ENCODE measurements around the gene TMEM179.
A peak's percentile ranks its signal among the peaks of the same experiment; 100 is the strongest.

Gene TMEM179

GRCh38 chr14:104585966-104586697 lies 18.4 kb downstream of the TMEM179 start:
- no peak for DNase-seq

DNA sequence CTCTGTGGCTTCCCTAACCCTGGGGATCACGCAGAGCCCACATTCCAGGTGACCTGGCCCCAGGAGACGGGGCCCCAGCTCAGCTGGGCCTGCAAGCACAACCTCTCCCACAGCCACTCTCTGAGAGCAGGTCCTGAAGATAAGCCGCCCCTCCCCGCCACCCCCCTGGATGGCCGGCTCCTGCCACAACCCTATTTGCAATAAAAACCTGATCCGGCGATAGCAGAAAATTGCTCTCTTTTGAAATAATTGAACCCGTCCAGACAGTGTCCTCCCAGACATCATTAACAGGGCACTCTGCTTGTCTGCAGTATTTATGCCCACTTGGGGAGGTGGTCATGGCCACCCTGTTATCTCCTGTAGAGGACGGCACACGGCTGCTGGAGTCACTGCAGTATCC lies 20.0 kb downstream of the TMEM179 start:
- DNase-seq: no peak

DNA sequence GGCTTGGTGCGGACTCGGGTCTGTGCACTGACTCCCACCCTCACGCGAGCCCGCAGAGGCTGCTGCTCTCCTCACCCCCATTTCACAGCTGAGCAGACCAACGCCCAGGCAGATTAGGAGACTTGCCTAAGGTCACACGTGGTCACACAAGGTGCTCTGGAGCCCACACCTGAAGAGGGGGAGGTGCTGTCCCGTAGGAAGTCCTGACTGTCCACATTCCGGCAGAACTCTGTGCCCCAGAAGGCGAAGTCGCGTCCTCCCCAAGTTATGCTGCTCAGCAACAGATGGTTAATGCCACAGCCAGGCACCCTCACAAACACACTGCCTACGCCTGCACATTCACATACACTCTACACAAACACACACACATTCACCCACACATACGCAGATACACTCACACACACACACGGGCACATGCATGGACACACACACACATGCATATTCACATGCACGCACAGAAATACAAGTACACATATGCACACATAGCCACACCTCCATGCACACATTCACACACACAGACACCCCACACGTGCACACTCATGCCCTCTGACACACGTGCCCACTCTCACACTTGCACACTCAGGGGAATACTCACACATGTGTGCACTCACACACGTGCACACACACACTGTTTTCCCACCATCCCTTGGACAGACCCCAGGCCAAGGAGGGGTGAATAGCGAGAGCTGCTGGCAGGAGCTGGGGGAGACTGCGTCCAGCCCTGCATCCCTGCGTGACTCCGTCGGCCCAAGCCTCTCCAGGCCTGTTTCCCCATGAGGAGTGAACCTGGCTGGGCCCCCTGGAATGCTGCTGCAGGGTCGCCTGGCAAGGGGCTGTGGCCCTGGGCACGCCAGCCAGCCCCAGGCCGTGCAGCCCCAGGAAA lies 20.9 kb downstream of the TMEM179 start:
- DNase-seq: no peak

DNA sequence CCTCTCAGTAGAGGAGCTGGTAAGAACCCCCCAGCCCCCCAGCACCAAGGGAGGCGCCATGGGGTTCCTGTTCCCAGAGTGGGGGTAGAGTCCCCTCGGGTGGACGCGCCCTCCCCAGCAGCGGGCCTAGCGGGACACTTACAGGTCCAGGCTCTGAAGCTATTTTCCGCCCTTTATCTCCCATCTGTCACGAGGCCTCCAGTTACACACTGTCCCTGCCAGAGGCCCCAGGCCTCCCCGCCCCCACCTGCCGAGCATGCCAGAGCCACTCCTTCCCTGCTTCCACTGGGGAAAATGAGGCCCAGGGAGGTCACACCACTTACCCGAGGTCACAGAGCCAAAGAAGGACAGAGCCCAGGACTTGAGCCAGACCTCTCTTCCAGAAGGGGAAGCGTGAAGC lies 21.9 kb downstream of the TMEM179 start:
- no peak for DNase-seq

DNA sequence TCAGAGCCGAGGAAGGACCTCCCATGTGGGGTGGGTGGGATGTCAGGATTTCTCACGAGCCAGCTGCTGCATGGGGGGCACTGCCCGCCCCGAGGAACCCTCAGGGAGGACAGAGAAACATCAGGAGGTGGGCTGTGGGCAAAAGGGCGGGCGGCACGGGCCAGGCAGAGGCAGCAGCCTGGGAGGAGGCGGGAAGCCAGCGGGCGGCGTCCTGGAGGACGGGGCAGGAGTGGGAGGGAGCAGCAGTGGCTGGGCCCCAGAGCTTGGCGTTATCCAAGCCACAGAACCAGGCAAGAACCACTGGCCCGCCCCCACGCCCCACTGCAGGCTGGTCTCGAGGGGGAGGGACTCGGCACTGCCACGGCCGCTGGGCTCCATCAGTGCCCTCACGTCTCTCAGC lies 22.6 kb downstream of the TMEM179 start:
- DNase-seq: no peak

GRCh38 chr14:104581521-104581920 lies 23.1 kb downstream of the TMEM179 start:
- no peak for DNase-seq

DNA sequence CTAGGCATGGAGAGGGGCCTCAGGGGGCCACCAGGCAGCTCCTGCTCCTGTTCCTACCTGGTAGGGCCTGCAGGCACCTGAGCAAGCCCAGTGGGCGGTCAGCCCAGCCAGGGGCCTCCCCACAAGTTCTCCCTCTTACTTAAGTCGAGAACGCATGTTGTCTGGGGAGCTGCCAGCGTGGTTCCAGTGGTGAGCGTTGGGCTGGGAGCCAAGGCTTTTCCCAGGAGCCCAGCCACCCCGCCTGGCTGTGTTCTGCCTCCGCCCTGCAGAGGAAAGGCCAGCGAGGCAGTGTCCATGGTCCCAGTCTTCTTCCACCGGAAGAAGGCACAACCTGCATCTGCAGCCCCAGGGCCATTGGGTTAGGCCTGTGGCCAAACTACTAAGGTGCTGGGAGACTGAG lies 23.6 kb downstream of the TMEM179 start:
- DNase-seq: peak; percentile 58

- peak; percentile 49 for DNase-seq
Measured at GRCh38 chr14:104579939-104580338, 24.6 kb downstream of the TMEM179 start.

GRCh38 chr14:104579507-104579906 lies 25.1 kb downstream of the TMEM179 start, which contains the start of gene C14orf180:
Gene C14orf180, plus strand, starts transcription at chr14:104579764. Its CDS starts 6,667 bp downstream, at chr14:104586431.
- DNase-seq: peak; percentile 43

DNA sequence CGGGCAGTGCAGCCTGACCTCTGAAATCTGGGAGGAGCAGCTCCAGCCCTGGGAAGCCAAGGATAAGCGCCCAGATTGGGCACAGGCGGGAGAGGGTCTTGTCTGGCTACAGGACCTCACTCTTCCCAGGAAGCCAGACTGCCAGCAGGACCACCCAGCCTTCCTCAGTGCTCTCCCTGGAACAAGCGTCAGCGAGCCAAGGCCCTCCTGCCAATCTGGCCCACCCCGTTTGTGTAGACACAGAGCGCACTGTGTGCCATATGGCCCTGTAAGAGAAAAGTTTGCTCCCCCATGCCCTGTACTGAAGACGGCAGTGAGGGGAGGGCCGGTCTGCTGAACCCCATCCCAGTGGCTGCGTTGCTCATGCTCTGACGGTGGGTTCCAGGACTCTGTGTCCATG lies 26.3 kb downstream of the TMEM179 start:
- no peak for DNase-seq

GRCh38 chr14:104577847-104578301 lies 26.7 kb downstream of the TMEM179 start:
- no peak for DNase-seq

DNA sequence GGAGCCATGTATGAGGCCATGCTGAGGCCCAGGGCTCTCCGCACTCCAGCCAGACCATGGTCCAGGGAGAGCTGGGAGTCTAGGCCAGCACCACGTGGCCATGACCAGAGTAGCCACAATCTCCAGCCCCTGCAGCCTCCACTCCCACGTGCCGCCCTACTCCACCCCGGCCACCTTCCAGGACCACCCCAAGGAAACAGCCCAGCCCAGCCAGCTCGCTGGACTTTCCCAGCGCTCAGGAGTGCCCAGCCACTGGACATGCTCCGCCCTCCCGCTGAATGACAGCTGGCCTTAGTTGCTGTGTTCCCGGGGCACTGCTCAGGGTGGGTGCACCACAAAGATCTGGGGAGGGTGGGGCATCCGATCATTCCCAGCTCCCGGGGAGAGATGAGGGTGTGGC lies 27.1 kb downstream of the TMEM179 start:
- no peak for DNase-seq

DNA sequence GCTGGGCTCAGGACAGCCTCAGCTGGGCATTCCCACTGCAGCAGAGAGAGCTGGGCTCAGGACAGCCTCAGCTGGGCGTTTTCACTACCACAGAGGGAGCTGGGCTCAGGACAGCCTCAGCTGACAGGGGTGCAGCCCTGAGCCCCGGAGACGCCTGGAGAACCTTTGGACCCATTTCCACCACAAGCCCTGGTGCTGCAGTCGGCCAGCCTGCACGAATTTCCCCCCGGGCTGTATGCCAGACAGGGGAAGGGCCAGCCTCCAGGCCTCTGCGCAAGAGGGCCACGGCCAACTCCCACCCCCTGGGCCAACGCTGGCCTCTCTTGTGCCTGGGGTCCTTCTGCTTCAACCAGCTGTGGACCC lies 27.6 kb downstream of the TMEM179 start:
- DNase-seq: no peak

DNA sequence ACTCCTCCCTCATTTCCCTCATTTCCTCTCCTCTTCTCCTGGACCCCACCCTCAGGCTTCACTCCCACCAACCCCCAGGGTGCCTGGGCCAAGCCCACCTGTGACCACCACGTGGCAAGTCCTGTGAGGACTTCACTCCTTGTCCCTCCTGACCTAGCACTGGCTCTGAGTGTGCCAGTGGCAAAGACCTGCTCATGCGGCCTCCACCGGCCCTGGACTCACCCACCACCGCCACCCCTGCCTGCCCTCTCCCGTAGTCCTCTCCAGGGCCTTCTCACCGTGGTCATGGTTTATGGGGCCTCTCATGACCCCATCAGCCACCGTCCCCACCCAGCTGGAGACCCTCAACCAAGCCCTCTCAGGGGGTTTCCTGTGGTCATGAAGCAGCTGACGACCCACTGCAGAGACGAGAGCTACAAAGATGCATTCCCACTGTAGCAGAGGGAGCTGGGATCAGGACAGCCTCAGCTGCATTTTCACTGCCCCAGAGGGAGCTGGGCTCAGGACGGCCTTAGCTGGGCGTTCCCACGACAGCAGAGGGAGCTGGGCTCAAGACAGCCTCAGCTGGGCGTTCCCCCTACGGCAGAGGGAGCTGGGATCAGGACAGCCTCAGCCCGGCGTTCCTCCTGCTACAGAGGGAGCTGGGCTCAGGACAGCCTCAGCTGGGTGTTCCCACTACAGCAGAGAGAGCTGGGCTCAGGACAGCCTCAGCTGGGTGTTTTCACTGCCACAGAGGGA lies 28.2 kb downstream of the TMEM179 start:
- DNase-seq: no peak

DNA sequence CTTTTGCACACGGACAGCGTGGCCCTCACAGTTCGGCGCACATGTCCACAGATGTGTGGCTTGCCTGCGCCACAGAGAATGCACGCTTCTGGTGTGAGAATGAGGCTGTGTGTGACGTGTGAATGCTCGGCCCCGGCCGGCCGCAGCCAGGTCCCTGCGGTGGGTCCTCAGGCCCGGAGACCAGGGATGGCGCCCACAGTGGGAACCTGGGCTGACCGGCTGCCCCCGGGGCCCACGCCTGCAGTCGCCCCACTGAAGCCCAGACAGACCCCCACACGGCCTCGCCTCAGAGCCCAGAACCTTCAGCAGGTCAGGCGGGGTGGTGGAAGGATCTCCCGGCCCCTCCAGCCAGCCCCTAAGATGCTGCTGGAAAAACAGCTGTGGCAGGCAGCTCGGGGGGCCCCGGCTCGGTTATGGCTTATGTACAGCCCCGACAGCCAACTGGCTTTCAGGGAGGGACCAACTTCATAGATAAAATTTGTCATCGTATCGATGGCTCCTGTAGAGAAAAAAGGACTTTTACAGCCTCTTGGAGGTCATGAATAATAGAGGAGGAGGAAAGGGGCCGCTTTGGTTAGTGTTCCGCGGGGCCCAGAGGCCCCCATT lies 29.5 kb downstream of the TMEM179 start:
- no peak for DNase-seq

DNA sequence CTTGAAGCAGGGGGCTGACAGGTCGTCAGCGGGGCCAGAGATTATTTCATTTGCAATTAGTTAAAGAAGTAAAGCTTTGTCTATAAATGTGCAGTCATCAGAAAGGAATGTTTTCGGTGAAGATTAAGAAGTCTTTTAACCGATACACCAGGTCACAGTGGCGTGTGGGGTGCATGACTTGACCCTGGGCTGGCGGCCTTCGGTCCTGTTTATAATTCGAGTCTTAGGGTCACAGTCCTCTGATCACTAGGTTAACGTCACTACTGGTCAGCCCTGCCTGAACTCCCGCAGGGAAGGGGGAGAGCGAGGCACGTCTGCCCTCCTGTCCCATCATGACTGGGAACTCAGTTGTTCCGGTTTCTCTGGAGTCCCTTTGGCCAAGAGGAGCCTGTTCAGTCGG lies 30.0 kb downstream of the TMEM179 start:
- no peak for DNase-seq

DNA sequence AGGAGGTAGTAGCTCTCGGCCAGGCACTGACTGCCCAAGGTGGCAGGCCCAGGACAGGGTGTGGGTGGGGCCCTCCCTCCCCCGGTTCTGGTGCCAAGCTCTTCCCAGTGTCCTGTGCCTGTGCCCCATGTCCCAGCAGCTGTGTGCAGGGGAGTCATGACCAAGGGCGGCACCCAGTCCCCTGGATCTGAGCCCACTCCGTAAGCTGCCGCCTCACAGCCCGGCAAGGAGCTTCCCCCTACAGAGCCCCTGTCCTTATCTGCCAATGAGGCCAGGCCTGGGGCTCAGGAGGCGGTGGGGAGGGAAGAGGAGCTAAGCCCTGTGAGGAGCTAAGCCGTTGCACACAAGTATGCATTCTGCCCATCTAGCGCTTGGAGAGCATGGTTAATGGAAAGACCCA lies 30.6 kb downstream of the TMEM179 start:
- DNase-seq: no peak

DNA sequence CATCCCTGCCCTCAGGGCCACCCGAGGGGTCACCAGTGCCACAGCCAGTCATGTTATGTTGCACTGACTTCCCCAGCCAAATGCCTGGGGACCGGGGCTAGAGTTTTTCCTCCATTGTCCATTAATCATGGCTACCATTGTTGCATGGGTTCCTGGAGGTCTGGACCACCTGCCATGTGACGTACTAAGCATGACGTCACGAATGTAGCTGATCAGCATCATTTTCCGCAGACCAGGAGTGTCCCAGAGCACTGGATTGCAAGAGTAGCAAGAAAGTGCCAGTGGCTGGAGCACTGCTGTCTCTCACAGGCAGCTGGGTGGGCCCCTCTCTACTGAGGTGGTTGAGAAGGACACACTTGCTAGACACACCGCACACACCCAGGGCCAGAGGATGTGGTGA lies 31.9 kb downstream of the TMEM179 start:
- no peak for DNase-seq

- no peak for DNase-seq
Measured at GRCh38 chr14:104572024-104572626, 32.4 kb downstream of the TMEM179 start.

DNA sequence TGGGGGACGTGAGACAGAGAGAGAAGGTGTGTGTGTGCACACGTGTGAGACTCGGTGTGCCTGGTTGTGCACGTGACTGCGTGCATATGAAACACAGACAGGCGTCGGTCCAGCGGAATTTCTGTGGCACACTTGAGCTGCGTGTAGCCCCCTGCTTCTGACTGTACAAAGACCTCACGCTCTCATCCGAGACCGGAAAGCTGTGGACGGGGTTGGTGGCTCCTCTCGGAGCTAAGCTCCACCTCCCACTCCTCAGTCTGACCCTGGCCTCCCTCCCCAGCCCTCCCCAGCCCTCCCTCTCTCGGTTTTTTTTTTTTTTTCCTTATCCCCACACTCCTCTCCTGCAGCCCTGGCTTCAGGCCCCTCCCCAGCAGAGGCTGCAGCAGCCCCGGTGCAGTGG lies 33.3 kb downstream of the TMEM179 start:
- no peak for DNase-seq

DNA sequence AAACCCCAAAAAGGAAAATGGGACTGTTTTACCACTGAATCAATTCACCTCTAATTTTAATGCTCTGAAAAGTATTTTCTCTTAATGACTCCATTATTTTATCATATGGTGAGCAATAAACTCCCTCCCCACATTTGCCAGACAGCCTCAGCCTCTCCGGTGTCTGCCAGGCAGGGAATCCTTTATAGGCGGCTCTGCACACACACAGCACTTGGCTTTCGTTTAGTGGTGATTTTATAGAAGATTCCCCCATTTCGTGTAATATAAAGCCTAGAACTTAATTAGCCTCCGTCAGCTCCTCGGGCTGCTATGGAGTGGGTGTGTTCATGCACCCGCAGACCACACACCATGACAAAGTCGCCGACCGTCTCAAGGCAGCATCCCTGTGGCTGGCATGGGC lies 35.1 kb downstream of the TMEM179 start:
- no peak for DNase-seq

DNA sequence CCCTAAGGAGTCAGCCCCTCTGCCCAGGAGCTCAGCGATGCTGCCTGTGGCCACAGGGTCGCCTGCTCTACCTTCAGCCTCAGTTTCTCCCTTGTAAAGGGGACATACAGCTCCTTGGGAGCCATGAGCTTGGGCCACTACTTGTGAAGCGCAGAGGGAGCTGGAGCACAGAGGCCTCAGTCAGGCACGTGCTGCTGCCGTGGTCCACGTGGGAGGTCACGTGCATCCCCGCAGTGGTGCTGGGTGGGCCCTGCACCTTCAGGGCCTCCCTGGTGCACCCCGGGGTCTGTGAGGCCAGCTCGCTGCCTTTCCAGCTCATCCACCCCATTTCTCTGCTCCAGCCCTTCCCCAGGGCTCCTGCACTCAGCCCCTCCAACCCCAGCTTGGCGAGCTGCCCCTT lies 36.0 kb downstream of the TMEM179 start:
- no peak for DNase-seq

DNA sequence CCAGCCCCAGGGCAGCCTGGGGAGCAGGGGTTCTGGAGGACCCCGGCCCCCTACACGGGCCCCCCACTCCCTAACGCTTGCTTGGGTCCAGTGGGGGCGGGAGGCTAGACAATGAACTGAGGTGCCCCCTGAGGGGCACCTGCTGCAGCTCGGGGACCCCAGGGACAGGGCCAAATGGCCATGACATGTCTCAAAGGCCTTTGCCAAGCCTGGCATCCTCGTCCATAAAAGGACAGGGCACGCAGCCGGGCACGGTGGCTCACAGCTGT lies 36.7 kb downstream of the TMEM179 start:
- no peak for DNase-seq
